ENCODE data around the gene RGPD6.
"Not testable (repeated sequence)": the region's sequence is repeated elsewhere in the genome, so short reads cannot be mapped to it uniquely, and the experiment has no call there.

RGPD6 gene

DNA sequence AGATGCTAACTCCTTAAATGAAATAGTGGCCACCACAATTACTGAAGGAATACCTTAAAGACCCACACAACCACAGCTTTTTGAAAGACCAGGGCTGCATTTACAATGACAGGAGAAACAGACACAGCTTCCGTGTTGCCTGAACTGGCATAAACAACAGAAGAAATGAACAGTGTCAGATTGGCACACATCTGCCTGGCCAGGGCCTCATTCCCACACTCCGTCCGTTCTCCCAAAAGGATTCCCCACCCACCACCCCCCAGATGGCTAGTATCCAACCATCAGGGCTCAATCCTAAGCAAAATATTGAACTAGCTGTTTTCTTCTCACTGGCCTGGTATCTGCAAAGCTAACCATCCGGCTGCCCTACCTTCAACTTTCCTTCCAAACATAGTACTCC, 96.9 kb downstream of the RGPD6 start:
- DNase-seq, result not testable (repeated sequence)

- not testable (repeated sequence) for DNase-seq
These were observed 99.7 kb downstream of the RGPD6 start for GRCh38 chr2:110477370-110477769.

- DNase-seq, result not testable (repeated sequence)
These were observed 100.1 kb downstream of the RGPD6 start for GRCh38 chr2:110476952-110477351.

- DNase-seq, result not testable (repeated sequence)
These were observed 101.2 kb downstream of the RGPD6 start for GRCh38 chr2:110475627-110476359.

DNA sequence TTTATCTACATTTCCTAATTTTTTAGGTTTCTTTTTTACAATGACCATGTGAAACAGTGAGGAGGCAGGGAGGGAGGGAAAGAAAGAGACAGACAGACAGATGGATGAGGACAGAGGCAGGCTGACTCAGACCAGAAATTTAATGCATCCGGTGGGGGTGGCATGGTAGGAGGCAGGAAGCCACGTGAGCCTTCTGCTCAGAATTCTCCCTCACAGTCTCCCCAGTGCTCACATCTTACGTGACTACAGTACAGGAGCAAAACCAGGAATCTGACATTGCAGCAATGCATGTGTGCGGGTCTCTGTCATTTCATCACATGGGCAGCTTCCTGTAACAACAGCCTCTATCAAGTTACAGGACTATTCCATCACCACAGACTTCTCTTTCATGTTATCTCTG, 102.1 kb downstream of the RGPD6 start:
- DNase-seq, result not testable (repeated sequence)

- not testable (repeated sequence) for DNase-seq
These were observed 104.0 kb downstream of the RGPD6 start for GRCh38 chr2:110473059-110473358.

GRCh38 chr2:110472171-110473058, 104.6 kb downstream of the RGPD6 start, which contains the start of gene LIMS4:
LIMS4 (minus strand) TSS chr2:110472816; CDS start chr2:110472778, 38 bp downstream.
- DNase-seq, result not testable (repeated sequence)

DNA sequence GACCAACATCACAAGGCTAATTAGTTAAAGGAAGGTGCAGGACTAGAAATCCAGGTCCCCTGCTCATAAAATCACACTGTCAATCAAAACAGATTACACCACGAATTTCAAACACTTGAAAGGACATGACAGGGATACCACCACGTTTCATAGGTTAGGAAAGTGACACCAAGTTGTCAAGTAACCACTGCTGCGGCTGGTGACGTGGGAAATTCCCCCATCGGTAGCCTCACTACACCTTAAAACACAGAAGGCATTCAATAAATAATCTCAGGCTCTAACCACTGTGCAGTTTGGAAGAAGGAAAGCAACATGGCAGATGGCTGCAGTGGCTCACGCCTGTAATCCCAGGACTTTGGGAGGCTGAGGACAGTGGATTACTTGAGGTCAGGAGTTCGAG, 108.1 kb downstream of the RGPD6 start:
- DNase-seq, result not testable (repeated sequence)

DNA sequence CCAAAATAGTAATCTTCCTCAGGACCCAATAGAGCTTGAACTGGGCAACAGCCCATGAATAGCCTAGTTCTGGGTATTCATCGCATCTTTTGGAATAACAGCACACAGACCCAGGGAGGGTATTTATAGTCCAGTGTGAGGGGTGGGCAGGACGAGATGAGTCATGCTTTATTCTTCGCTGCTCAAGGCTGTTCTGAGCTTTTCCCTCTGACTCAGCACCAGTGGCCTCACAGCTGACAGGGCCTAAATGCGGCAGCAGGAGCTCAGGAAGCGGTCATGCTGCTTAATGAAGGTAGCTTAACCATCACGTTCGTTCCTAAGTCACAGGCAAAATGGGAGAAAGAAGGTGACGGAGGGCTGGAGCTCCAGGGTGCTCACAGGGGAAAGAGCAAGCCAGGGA, 111.7 kb downstream of the RGPD6 start:
- DNase-seq, result not testable (repeated sequence)

All from GF-D8 (cell line).